GM21723 (cell line): ENCODE results near the gene TMEM52.

Experiments
- ATAC-seq: cut with Tn5 transposase; IDR thresholded peaks from one replicate; pipeline ENCODE4 v1.9.1; 2021; ENCODE audit warnings: mild to moderate bottlenecking, moderate library complexity; ENCODE audit not compliant: unreplicated experiment

Gene TMEM52

GRCh38 chr1:1876335-1876930 lies 42.6 kb downstream of the TMEM52 start:
- no peak for ATAC-seq

- ATAC-seq = no peak
Observed at GRCh38 chr1:1875932-1876331, 43.1 kb downstream of the TMEM52 start.

DNA sequence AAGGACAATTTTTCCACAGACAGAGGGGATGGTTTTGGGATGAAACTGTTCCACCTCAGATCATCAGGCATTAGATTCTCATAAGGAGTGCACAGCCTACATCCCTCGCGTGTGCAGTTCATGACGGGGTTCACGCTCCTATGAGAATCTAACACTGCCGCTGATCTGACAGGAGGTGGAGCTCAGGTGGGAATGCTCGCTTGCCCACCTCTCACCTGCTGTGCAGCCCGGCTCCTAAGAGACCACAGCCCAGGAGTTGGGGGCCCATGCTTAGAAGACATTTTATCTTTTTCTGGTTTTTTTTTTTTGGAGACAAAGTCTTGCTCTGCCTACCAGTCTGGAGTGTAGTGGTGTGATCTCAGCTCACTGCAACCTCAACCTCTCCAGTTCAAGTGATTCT lies 44.2 kb downstream of the TMEM52 start:
- ATAC-seq = no peak

- no peak for ATAC-seq
Observed at GRCh38 chr1:1873186-1873585, 45.9 kb downstream of the TMEM52 start.

DNA sequence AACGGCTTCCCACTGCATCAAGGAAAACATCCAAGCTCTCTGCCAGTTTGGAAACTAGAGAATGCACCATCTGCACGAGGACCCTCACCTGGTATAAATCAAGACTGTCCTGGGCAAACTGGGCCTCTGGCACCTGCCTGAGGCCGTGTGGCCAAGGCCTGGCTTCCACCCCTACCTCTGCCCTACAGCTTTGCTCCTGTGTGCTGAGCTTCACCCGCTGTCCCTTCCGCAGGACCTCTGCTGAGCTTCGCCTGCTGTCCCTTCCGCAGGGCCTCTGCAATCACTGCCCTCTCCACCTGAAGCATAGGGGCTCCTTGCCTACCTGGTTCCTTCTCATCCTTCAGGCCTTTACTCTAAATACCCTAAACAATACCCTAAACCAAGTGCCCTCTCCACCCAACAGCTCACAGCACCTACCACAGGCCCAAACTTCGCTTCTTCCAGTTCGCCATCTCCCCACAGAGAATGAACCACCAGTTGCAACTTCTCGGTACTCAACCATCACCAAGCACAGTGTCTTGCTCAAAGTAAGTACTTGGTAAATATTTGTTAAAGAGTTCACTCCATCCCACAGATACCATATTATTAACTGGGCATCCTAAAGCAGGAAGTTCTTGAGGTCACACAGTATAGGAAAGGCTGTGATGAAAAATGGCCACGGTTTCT lies 46.6 kb downstream of the TMEM52 start:
- ATAC-seq = no peak

DNA sequence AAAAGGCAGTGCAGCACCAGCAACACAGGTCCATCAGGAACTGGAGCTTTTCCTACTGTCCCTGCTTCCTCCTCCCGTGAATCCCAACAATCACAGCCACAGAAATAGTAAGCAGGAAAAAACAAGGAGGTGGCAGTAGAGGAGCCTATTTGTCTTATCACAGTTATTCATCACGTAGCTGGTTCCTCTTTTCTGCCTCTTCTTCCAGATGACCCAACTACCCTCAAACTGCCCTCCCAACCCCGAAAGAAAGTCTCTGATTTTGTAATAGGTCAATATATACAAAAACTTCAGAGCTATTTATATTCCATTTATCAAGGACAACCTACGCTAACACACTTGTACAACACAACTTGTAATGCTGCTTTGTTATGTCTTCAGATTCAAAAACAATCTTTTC lies 49.6 kb downstream of the TMEM52 start:
- ATAC-seq = no peak
